Activated naive CD4-positive, alpha-beta T cell treated with Interleukin-2 at 50 U/mL for 16 hours (primary cell): Measurements from ENCODE around the gene NAP1L4.

Source experiments
- DNase-seq: peaks from one replicate; pipeline ENCODE4 v3.0.0-alpha.2; 2020

Gene NAP1L4

GRCh38 chr11:2990617-2991451 is 1.3 kb downstream of the NAP1L4 start:
- peak; percentile 57 for DNase-seq

- no peak for DNase-seq
These were observed 2.6 kb downstream of the NAP1L4 start for GRCh38 chr11:2989551-2989950.

GRCh38 chr11:2989006-2989405 is 3.1 kb downstream of the NAP1L4 start:
- no peak for DNase-seq

GRCh38 chr11:2987881-2988861 is 4.0 kb downstream of the NAP1L4 start:
- DNase-seq: peak; percentile 56

GRCh38 chr11:2983908-2984307 is 8.2 kb downstream of the NAP1L4 start:
- DNase-seq: no peak

- DNase-seq: no peak
These were observed 9.9 kb downstream of the NAP1L4 start for GRCh38 chr11:2982214-2982613.

GRCh38 chr11:2981130-2981529 is 11.0 kb downstream of the NAP1L4 start:
- DNase-seq: no peak

GRCh38 chr11:2980168-2980840 is 11.8 kb downstream of the NAP1L4 start:
- DNase-seq: no peak

- no peak for DNase-seq
These were observed 15.0 kb downstream of the NAP1L4 start for GRCh38 chr11:2977113-2977512.

GRCh38 chr11:2976294-2977063 is 15.7 kb downstream of the NAP1L4 start:
- no peak for DNase-seq

GRCh38 chr11:2975594-2975993 is 16.5 kb downstream of the NAP1L4 start:
- DNase-seq: peak; percentile 41

GRCh38 chr11:2974272-2974671 is 17.9 kb downstream of the NAP1L4 start:
- no peak for DNase-seq

- no peak for DNase-seq
These were observed 23.7 kb downstream of the NAP1L4 start for GRCh38 chr11:2968341-2968900.

GRCh38 chr11:2964782-2965181 is 27.3 kb downstream of the NAP1L4 start:
- DNase-seq: no peak

- DNase-seq: no peak
These were observed 28.4 kb downstream of the NAP1L4 start for GRCh38 chr11:2963761-2964160.

GRCh38 chr11:2963112-2963754 is 28.9 kb downstream of the NAP1L4 start:
- no peak for DNase-seq

- no peak for DNase-seq
These were observed 31.0 kb downstream of the NAP1L4 start for GRCh38 chr11:2961080-2961479.

GRCh38 chr11:2960139-2960538 is 32.0 kb downstream of the NAP1L4 start:
- DNase-seq: no peak

GRCh38 chr11:2958251-2958650 is 33.9 kb downstream of the NAP1L4 start:
- no peak for DNase-seq

GRCh38 chr11:2955906-2956476 is 36.1 kb downstream of the NAP1L4 start:
- no peak for DNase-seq

GRCh38 chr11:2954263-2954662 is 37.9 kb downstream of the NAP1L4 start:
- no peak for DNase-seq
